Upper lobe of left lung (tissue), 6 donors: ENCODE data around the gene NEXN. TPM values are rescaled to one million over a fixed set of nuclear protein-coding genes. Genes with fewer than 3 reads are reported as not detected.

Experiments used
- ATAC-seq, 2 donors: fragments of 200-7000 bp; cut with Tn5 transposase; one replicate each; pipeline ENCODE4 v1.9.1; 2022; ENCODE audit warnings: mild to moderate bottlenecking in 2 of 2, moderate library complexity in 2 of 2; ENCODE audit not compliant: low FRiP score in 2 of 2
- DNase-seq, 2 donors: peaks; one replicate each; pipeline ENCODE4 v3.0.0-alpha.2; 2019 to 2020
- H3K27ac ChIP-seq, 4 donors: fragments of 200-600 bp; sonication (generic); one replicate each; pipeline ENCODE4 v1.5.1; 2016 to 2019
- H3K27me3 ChIP-seq, 4 donors: fragments of 200-600 bp; sonication (generic); one replicate each; pipeline ENCODE4 v1.5.1; 2017 to 2019
- H3K36me3 ChIP-seq, 4 donors: fragments of 200-600 bp; sonication (generic); one replicate each; pipeline ENCODE4 v1.5.1; 2016 to 2019
- H3K4me1 ChIP-seq, 4 donors: fragments of 200-600 bp; sonication (generic); one replicate each; pipeline ENCODE4 v1.5.1; 2018 to 2019
- H3K4me3 ChIP-seq, 4 donors: fragments of 200-600 bp; sonication (generic); one replicate each; pipeline ENCODE4 v1.5.1; 2017 to 2019; ENCODE audit warnings: mild to moderate bottlenecking in 2 of 4, moderate library complexity in 1 of 4
- H3K9me3 ChIP-seq, 4 donors: fragments of 200-600 bp; sonication (generic); one replicate each; pipeline ENCODE4 v1.5.1; 2018 to 2019
- CTCF ChIP-seq, 6 experiments: fragments of 450-650 bp in 4 of 6; fragments of 200-600 bp in 2 of 6; sonication (generic) in 2 of 6; IDR thresholded peaks; one replicate each; pipeline ENCODE4 v1.5.1; 2016 to 2019; ENCODE audit warnings: antibody characterized with exemption in 6 of 6
- EP300 ChIP-seq, 4 donors: sonication (generic); formaldehyde crosslinking; IDR thresholded peaks; one replicate each; pipeline ENCODE4 v1.5.1; 2017; ENCODE audit warnings: antibody characterized with exemption in 4 of 4, control low read depth in 2 of 4
- POLR2A ChIP-seq, 4 donors: fragments of 450-650 bp; IDR thresholded peaks; one replicate each; pipeline ENCODE4 v1.5.1; 2016 to 2017; ENCODE audit warnings: antibody characterized with exemption in 4 of 4, mild to moderate bottlenecking in 2 of 4
- POLR2AphosphoS5 ChIP-seq, 2 donors: sonication (generic); formaldehyde crosslinking; IDR thresholded peaks; one replicate each; pipeline ENCODE4 v1.5.1; 2017; ENCODE audit warnings: antibody characterized with exemption in 2 of 2
- WGBS, 2 donors: methylation state at CpG; one replicate each; pipeline ENCODE4 v1.1.5; 2017 to 2018; 5-methylcytosine and 5-hydroxymethylcytosine counted together
- total RNA-seq, 6 donors: library from RNA; depleted of rRNA in 4 of 6; stranded (reverse); fragments of >200 nt in 4 of 6; gene quantifications; one replicate each; pipeline versions ENCODE4 v1.1.0 to v1.2.1, GENCODE V29; 2016 to 2021
- donor health status: DM: no; HTN: no; CAD: no; lungs with moderate emphysema.
- donor health status: DM: no; HTN: yes; CAD: no; lungs with severe emphysema.

Gene NEXN
- total RNA-seq, 6 donors from 2014 or later, result 13.0 to 60.8 (median 28.2) TPM

- no peak overlapping the region for H3K4me3 ChIP-seq
- no peaks in the 10 kb centered on the region for H3K9me3 ChIP-seq
- no peaks in the 10 kb centered on the region for H3K4me1 ChIP-seq
- 79 to 82% methylated on average over 4 of the region's 4 CpGs for WGBS, 2 donors
- H3K27me3 ChIP-seq, result no peaks in the 10 kb centered on the region
- no peak for TF ChIP-seq CTCF (IDR thresholded peaks at IDR 0.05)
- no peak for TF ChIP-seq EP300 (IDR thresholded peaks at IDR 0.05)
- no peak for TF ChIP-seq POLR2A (IDR thresholded peaks at IDR 0.05)
- TF ChIP-seq POLR2AphosphoS5 (IDR thresholded peaks at IDR 0.05), result no peak
- H3K36me3 ChIP-seq, result no peaks in the 10 kb centered on the region
- DNase-seq, result no peak
- H3K27ac ChIP-seq, result no peak overlapping the region
- no peak for ATAC-seq
Observed at GRCh38 chr1:77899647-77900320, 11.4 kb downstream of the NEXN start.

GRCh38 chr1:77900687-77901293 lies 12.4 kb downstream of the NEXN start:
- TF ChIP-seq POLR2A (IDR thresholded peaks at IDR 0.05) (no peak), CTCF (IDR thresholded peaks at IDR 0.05) (peak in 5 of 6 experiments; percentile 45 to 70 (median 51))
- WGBS, 2 donors, result 26% methylated on average over 4 of the region's 4 CpGs
- peak in 1 of 2 donors; percentile 56 for ATAC-seq
- Histone ChIP-seq H3K4me1 (no peaks in the 10 kb centered on the region), H3K4me3 (no peak overlapping the region), H3K27me3 (no peaks in the 10 kb centered on the region), H3K36me3 (no peaks in the 10 kb centered on the region), H3K27ac (no peak overlapping the region), H3K9me3 (no peaks in the 10 kb centered on the region)
- DNase-seq, result peak in 1 of 2 donors; percentile 24

GRCh38 chr1:77905603-77906002 lies 17.2 kb downstream of the NEXN start:
- Histone ChIP-seq H3K27ac (no peak overlapping the region), H3K4me1 (no peaks in the 10 kb centered on the region), H3K4me3 (no peak overlapping the region), H3K27me3 (no peaks in the 10 kb centered on the region), H3K36me3 (no peaks in the 10 kb centered on the region), H3K9me3 (no peaks in the 10 kb centered on the region)
- DNase-seq (no peak), ATAC-seq (no peak)
- WGBS, 2 donors, result 53 to 88% methylated on average over 1 of the region's 1 CpG
- no peak for TF ChIP-seq POLR2AphosphoS5 (IDR thresholded peaks at IDR 0.05)
- TF ChIP-seq CTCF (IDR thresholded peaks at IDR 0.05), result no peak
- TF ChIP-seq POLR2A (IDR thresholded peaks at IDR 0.05), result no peak
- no peak for TF ChIP-seq EP300 (IDR thresholded peaks at IDR 0.05)

GRCh38 chr1:77906019-77906545 lies 17.7 kb downstream of the NEXN start:
- 87 to 88% methylated on average over 2 of the region's 2 CpGs for WGBS, 2 donors
- Histone ChIP-seq H3K9me3 (no peaks in the 10 kb centered on the region), H3K4me1 (no peaks in the 10 kb centered on the region), H3K27me3 (no peaks in the 10 kb centered on the region), H3K36me3 (no peaks in the 10 kb centered on the region), H3K4me3 (no peak overlapping the region), H3K27ac (no peak overlapping the region)
- TF ChIP-seq POLR2AphosphoS5 (IDR thresholded peaks at IDR 0.05) (no peak), EP300 (IDR thresholded peaks at IDR 0.05) (no peak), CTCF (IDR thresholded peaks at IDR 0.05) (no peak), POLR2A (IDR thresholded peaks at IDR 0.05) (no peak)
- DNase-seq (no peak), ATAC-seq (no peak)
